Measurements from ENCODE around the gene NCSTN.

The NCSTN gene

GRCh38 chr1:160342953-160343869 lies at the start of gene NCSTN, which contains the start of gene COPA:
Gene NCSTN, plus strand, starts transcription at chr1:160343383. Its CDS starts 14 bp downstream, at chr1:160343397.
Gene COPA, minus strand, starts transcription at chr1:160343250. Its CDS starts 80 bp downstream, at chr1:160343170.
- DNase-seq (peak; percentile 90), ATAC-seq (peak; percentile 99)

- DNase-seq (no peak), ATAC-seq (no peak)
Observed at GRCh38 chr1:160296036-160296435, 47.1 kb upstream of the NCSTN start.

DNA sequence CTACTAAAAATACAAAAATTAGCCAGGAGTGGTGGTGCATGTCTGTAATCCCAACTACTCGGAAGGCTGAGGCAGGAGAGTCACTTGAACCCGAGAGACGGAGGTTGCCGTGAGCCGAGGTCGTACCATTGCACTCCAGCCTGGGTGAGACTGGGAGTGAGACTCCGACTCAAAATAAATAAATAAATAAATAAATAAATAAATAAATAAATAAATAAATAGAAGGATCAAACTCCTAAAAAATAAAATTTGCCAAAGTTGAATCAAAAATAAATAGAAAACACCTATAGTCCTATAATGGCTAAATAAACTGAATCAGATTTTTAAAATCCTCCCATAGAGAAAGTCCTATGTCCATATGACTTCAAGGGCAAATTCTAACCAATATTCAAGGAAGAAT lies 43.0 kb upstream of the NCSTN start:
- ATAC-seq (no peak), DNase-seq (no peak)

DNA sequence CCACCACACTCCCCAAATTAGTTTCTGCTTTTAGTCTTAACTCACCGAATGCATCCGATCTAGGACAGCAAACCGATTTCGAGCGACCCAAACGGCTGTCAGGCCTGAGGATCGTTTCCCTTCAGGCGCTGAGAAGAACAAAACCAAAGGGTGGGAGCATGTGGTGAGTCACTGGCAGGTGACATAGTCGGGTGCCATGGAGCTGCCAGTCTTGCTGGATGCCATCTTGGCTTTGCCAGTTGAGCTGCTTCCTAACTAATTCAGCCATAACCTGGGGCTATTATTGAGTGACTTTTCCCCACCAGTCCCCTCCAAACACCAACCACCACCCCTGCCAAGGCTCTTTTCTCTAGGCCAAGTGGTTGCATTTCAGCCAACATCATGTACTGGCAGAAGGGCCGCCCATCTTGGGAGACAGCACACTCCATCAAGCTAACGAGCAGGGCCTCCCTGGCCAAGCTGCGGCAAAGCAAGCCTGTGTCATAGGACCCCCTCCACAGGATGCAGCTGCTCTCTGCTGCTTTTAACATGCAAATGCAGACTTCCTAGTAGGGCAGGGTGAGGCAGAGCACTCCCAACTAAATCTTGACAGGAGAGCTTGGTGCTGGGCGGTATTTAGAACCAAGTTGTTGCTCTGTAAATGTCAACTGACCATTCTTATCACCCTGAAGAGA lies 35.9 kb upstream of the NCSTN start:
- no peak for ATAC-seq
- no peak for DNase-seq

DNA sequence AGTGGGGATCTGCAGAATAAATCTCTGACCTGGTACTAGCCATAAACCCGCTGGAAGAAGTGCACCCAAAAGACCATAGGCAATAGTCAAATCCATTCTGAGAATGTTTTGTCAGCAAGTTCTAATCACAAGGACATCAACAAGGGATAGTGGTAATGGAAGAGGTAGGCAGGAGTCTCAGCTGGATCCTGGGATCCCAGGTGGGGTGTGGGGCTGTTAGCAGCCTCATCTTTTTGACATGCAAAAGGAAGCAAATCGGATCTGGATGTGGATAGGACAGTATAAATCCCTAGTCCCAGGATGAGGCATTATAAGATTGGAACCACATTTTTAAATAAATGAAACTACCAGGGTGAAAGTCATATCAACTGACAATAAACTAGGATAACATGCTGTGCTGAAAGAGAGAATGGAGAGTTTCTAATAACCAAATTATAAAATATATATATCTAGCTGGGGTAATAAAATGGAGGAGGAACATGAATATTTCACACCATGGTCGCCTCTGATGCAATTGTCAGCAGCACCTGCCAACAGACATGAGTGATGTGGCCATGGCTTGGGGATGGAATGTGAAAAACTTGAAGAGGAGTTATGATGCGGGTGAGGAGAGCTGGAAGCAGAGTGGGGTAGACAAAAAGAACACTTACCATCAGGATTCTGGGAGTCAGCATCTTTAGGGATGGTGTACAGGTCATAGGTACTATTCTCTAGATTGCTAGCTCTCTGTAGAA lies 34.6 kb upstream of the NCSTN start:
- ATAC-seq (no peak), DNase-seq (no peak)

- no peak for DNase-seq
- no peak for ATAC-seq
Observed at GRCh38 chr1:160309185-160309557, 34.0 kb upstream of the NCSTN start.

DNA sequence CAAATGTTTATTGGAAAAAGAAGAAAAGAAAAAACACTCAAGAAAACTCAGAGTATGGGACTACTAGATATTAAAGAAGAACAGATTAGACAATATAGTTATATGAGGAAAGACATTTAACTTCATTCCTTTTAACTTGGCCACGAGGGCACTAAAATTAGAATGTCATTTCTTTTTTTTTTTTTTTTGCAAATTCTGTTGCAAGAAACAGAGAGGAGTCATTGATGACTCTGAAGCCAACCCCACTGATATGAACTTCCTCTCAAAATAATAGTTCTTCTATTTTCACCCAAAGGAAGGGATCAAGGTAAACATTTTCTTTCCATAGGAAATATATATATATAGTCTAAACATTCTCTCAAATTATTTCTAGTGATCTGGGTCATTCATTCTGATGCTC lies 33.6 kb upstream of the NCSTN start:
- no peak for ATAC-seq
- no peak for DNase-seq

GRCh38 chr1:160315359-160315758 lies 27.8 kb upstream of the NCSTN start:
- ATAC-seq (no peak), DNase-seq (no peak)

DNA sequence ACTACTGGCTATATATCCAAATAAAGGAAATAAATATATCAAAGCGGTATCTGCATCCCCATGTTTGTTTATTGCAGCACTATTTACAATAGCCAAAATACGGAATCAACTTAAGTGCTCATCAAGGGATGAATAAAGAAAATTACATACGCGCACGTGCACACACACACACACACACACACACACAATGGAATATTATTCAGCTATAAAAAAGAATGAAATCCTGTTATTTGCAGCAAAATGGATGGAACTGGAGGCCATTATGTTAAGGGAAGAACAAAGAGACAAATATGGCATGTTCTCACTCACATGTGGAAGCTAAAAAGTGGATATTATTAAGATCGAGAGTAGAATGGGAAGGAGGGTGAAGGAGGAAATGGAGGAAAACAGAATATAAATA lies 20.4 kb upstream of the NCSTN start:
- no peak for DNase-seq
- no peak for ATAC-seq

GRCh38 chr1:160325252-160325651 lies 17.9 kb upstream of the NCSTN start:
- ATAC-seq, result no peak
- DNase-seq, result no peak

- ATAC-seq, result no peak
- no peak for DNase-seq
Observed at GRCh38 chr1:160326418-160326817, 16.8 kb upstream of the NCSTN start.

DNA sequence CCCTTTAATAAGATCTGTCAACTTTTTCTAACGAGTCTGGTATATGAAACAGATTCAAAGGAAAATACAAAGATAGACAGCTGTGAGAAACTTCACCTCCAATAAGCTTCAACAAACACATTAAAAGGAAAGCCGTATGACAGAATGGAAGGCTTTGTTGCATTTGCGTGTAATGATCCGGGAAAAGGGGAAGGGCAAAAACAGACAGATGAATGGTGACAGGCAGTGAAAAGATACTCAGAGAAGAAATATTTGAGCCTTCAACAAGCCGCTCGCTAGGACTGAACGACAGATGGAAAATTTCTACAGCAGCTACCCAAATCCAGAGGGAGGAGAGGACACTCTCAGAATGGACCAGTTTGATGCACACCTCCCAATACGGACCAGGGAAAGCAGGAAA lies 15.0 kb upstream of the NCSTN start:
- no peak for DNase-seq
- ATAC-seq, result no peak

DNA sequence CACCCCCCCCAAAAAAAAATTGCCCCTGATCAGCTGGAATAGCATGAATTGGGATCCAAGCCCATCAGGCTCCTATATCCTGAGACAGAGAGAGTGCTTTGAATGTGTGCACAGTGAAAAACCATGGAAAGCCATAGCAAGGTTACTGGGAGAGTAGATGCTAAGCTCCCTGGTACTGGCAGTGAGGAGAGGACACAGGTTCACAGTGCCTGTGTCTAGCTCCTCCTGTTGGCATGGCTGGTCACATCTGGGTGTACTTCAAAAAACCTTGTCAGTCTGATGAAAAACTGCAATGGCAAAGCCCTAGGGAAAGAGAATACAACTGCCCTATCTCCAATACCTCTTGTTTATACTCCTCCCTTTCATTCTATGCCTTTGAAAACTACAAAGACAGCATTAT lies 13.1 kb upstream of the NCSTN start:
- no peak for DNase-seq
- no peak for ATAC-seq

GRCh38 chr1:160332516-160332915 lies 10.7 kb upstream of the NCSTN start:
- ATAC-seq, result no peak
- no peak for DNase-seq

DNA sequence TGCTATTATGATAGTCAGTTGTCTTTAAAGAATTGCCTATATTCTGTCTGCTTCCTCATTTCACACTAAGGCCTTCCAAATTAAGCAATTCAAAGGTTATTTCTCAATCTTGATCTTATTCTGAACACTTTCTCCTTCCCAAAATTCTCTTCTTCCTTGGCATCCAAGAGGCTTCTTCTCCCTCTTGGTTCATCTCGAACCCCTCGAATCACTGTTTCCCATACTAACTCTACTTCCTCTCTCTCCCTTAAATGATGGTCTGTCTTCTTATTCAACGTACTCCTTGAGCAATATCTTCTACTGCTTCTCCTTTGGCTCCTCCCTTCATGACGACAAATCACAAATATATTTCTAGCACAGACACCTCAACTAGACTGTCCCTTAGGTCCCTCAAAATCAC lies 4.6 kb upstream of the NCSTN start:
- no peak for ATAC-seq
- DNase-seq, result no peak

- ATAC-seq (no peak), DNase-seq (no peak)
Observed at GRCh38 chr1:160340146-160340545, 3.0 kb upstream of the NCSTN start.

- DNase-seq (no peak), ATAC-seq (no peak)
Observed at GRCh38 chr1:160340866-160341265, 2.3 kb upstream of the NCSTN start.

DNA sequence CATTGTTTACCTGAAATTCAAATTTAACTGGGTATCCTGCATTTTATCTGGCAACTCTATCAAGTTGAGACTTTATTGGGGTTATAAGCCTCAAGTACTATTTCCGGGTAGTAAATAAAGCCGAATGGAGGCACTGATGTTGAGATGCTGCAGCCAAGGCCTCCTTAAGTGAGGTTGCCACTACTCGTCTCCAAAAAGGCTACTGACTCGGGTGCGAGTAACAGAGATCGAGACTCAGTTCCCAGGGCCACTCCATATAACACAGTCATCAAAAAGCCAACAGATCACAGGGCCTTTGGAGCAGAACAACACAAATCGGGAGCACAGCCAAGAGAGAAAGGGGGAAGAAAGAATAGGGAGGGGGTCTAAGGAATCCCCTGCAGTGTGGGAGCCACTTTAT lies 657 bp upstream of the NCSTN start:
- ATAC-seq (no peak), DNase-seq (no peak)

DNA sequence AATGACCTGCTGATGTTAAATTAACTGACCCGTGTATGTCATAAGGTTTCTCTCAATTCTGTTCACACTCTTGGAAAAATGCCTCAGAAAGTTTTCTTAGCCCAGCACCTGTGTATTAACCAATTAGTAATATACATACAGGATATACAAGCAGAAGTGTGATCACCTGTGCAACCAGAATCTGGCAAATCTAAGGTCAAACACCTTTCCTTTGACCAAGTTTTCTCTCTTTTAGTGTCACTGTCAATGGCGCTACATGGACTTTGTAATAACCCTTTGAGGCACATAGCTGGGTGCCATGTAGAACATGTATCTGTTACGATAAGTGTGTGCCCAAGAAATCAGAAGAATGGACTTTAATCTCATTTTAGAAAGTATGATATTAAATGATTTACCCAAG lies 1.1 kb downstream of the NCSTN start:
- ATAC-seq, result no peak

GRCh38 chr1:160344936-160345335 lies 1.8 kb downstream of the NCSTN start:
- ATAC-seq (no peak), DNase-seq (no peak)

More for the DNA sequence above, 1.1 kb downstream of the NCSTN start:
- DNase-seq, result no peak

DNA sequence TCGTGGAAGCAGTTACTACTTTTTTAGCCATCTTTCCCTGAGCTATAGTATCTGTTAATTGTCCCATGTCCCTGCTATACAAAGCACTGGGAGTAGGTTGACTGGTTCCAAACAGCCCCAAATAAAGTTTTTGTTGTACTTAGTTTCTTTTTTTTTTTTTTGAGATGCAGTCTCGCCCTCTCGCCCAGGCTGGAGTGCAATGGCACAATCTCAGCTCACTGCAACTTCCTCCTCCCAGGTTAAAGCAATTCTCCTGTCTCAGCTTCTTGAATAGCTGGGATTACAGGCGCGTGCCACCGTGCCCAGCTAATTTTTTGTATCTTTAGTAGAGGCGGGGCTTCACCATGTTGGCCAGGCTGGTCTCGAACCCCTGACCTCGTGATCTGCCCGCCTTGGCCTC lies 3.3 kb downstream of the NCSTN start:
- DNase-seq, result no peak

GRCh38 chr1:160346958-160347357 lies 3.8 kb downstream of the NCSTN start:
- DNase-seq (no peak), ATAC-seq (no peak)

More for the DNA sequence above, 3.3 kb downstream of the NCSTN start:
- ATAC-seq, result no peak

DNA sequence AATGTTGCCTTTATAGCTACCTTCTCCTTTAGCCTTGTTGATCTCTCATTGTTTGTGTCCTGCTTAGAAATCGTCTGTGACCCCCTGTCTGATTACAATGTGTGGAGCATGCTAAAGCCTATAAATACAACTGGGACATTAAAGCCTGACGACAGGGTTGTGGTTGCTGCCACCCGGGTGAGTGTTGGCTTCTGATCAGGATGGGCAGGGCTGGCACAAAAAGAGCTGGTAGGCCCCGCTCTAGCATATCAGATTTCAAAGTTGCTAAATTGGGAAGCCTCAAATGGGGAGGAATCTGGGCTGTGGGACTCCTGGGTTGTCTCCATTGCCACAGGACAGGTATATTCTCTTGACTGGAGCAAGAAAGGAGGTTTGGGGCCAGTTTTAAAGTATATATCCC lies 8.4 kb downstream of the NCSTN start:
- ATAC-seq (no peak), DNase-seq (no peak)
